Measurements from ENCODE around the gene PARP16.

DNA sequence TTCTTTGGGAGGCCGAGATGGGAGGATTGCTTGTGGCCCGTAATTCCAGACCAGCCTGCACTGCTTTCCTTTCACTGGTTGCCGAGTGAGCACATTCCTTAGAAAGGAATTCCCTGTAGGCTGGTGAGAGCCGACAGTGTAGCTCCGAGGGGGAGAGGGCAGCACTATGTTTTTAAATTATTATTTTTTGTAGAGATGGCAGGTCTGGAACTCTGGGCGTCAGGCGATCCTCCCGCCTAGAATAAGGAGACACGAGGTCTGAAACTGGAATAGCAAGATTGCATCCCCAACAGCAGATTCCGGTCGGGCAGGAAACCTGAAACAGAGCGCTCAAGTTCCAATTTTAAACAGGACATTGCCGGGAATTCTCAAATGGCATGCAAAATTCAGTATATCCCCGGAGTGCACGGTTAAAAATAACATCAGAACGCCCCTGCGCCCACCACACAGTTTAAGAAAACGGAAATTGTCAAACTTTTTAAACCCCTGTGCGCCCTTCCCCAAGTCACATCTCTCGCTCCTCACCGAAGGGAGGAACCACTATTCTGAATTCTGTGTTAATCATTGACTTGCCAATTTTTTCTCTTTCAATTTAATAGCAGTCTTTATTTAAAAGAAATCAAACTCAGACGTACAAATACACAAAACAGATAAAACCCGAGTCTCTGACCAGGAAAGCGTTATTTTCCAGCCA lies 17.2 kb upstream of the PARP16 start:
- TF ChIP-seq, protein P1, sequence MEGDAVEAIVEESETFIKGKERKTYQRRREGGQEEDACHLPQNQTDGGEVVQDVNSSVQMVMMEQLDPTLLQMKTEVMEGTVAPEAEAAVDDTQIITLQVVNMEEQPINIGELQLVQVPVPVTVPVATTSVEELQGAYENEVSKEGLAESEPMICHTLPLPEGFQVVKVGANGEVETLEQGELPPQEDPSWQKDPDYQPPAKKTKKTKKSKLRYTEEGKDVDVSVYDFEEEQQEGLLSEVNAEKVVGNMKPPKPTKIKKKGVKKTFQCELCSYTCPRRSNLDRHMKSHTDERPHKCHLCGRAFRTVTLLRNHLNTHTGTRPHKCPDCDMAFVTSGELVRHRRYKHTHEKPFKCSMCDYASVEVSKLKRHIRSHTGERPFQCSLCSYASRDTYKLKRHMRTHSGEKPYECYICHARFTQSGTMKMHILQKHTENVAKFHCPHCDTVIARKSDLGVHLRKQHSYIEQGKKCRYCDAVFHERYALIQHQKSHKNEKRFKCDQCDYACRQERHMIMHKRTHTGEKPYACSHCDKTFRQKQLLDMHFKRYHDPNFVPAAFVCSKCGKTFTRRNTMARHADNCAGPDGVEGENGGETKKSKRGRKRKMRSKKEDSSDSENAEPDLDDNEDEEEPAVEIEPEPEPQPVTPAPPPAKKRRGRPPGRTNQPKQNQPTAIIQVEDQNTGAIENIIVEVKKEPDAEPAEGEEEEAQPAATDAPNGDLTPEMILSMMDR (IDR thresholded peaks at IDR 0.05; ENCODE audit: low read depth, low read length), result no peak
- TF ChIP-seq EZH2phosphoT487 (IDR thresholded peaks at IDR 0.05; ENCODE audit: low read depth), result no peak
